ENCODE data around the gene NMNAT3. TPM values are rescaled to one million over a fixed set of nuclear protein-coding genes. Genes with fewer than 3 reads are reported as not detected.

Gene NMNAT3
- total RNA-seq, 1 donor from 2014 or later = 3.9 TPM

DNA sequence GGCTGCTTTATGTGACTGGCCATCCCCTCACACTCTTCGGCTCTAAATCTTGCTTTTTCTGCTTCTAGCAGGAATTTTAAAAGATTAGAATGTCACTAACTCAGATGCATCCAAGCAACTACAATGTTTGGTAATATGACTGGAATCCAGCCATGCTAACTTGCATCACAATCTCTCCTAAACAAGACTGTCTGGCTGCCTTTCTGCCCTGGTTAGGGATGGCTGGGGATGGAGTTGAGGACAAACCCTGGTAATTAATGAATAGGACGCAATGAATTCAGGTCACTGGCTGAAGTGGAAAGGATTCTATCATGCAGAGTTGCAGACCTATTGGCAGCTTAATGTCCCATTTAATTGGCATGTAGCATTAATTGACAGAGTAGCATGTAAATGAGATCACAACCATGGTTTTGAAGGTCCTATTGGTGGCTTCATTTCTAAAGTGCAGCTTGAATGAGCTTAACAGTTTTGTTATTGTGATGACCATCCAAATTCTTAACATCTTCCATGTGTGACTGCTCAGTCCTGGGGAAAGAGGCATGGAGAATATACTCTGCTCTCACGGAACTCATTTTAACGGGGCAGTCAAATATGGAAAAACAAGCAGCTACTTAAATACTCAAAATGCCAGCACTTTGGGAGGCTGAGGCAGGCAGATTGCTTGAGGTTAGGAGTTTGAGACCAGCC lies 21.7 kb downstream of the NMNAT3 start:
- Histone ChIP-seq H3K36me3 (ENCODE audit: control insufficient read depth, insufficient read depth, low read length) (no peaks in the 10 kb centered on the region), H3K27me3 (ENCODE audit: control insufficient read depth, insufficient read depth, low read length) (no peaks in the 10 kb centered on the region), H3K4me3 (ENCODE audit: low read depth, low read length) (no peak overlapping the region)
- FAIRE-seq (peak; percentile 23), DNase-seq (ENCODE audit: low read depth) (peak; percentile 16)
- TF ChIP-seq CTCF (IDR thresholded peaks at IDR 0.05; ENCODE audit: insufficient read depth, low read length, severe bottlenecking) = no peak

- Histone ChIP-seq H3K27me3 (ENCODE audit: control insufficient read depth, insufficient read depth, low read length) (no peaks in the 10 kb centered on the region), H3K4me3 (ENCODE audit: low read depth, low read length) (no peak overlapping the region), H3K36me3 (ENCODE audit: control insufficient read depth, insufficient read depth, low read length) (no peaks in the 10 kb centered on the region)
- no peak for TF ChIP-seq CTCF (IDR thresholded peaks at IDR 0.05; ENCODE audit: insufficient read depth, low read length, severe bottlenecking)
- FAIRE-seq (no peak), DNase-seq (ENCODE audit: low read depth) (peak; percentile 74)
These were observed 23.0 kb downstream of the NMNAT3 start for GRCh38 chr3:139654637-139655365.

DNA sequence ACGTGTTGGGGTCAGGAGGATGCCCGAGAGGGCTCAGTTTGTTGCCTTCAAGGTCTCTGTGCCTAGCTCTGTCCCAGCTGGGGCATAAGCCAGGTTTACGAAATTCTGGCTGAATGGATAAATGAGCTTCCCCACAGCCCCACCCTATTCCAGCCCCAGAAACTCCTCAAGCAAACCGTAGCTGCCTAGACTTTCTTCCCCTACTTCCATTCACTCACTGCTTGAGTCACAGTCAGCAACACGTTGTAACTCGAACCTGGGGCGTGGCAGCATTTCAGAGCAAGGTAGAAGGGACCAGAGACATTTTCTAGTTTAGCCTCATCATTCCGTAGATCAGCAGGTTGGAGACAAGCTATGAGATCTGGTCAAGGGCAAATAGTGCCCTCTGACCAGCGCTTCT lies 24.2 kb downstream of the NMNAT3 start:
- H3K4me3 ChIP-seq (ENCODE audit: low read depth, low read length) = no peak overlapping the region
- no peaks in the 10 kb centered on the region for H3K36me3 ChIP-seq (ENCODE audit: control insufficient read depth, insufficient read depth, low read length)
- no peaks in the 10 kb centered on the region for H3K27me3 ChIP-seq (ENCODE audit: control insufficient read depth, insufficient read depth, low read length)
- FAIRE-seq (peak; percentile 94), DNase-seq (ENCODE audit: low read depth) (peak; percentile 99)
- TF ChIP-seq CTCF (IDR thresholded peaks at IDR 0.05; ENCODE audit: insufficient read depth, low read length, severe bottlenecking) = no peak

GRCh38 chr3:139652561-139652960 lies 25.2 kb downstream of the NMNAT3 start:
- DNase-seq (ENCODE audit: low read depth) (no peak), FAIRE-seq (no peak)
- no peak overlapping the region for H3K4me3 ChIP-seq (ENCODE audit: low read depth, low read length)
- H3K36me3 ChIP-seq (ENCODE audit: control insufficient read depth, insufficient read depth, low read length) = no peaks in the 10 kb centered on the region
- TF ChIP-seq CTCF (IDR thresholded peaks at IDR 0.05; ENCODE audit: insufficient read depth, low read length, severe bottlenecking) = no peak
- H3K27me3 ChIP-seq (ENCODE audit: control insufficient read depth, insufficient read depth, low read length) = no peaks in the 10 kb centered on the region

- FAIRE-seq (no peak), DNase-seq (ENCODE audit: low read depth) (no peak)
- no peak for TF ChIP-seq CTCF (IDR thresholded peaks at IDR 0.05; ENCODE audit: insufficient read depth, low read length, severe bottlenecking)
These were observed 29.8 kb downstream of the NMNAT3 start for GRCh38 chr3:139647866-139648435.

More at GRCh38 chr3:139647866-139648435, 29.8 kb downstream of the NMNAT3 start:
- no peaks in the 10 kb centered on the region for H3K36me3 ChIP-seq (ENCODE audit: control insufficient read depth, insufficient read depth, low read length)
- H3K27me3 ChIP-seq (ENCODE audit: control insufficient read depth, insufficient read depth, low read length) = no peaks in the 10 kb centered on the region
- H3K4me3 ChIP-seq (ENCODE audit: low read depth, low read length) = no peak overlapping the region
